Colonic mucosa (tissue), 4 donors: ENCODE data around the gene CARD10. TPM values are rescaled to one million over a fixed set of nuclear protein-coding genes. Genes with fewer than 3 reads are reported as not detected.
A peak's percentile ranks its signal among the peaks of the same experiment; 100 is the strongest.

Source experiments
- DNase-seq: peaks from one replicate; pipeline ENCODE4 v3.0.0-alpha.2; 2020
- H3K27ac ChIP-seq: fragments of 200-600 bp; one replicate; pipeline ENCODE4 v1.8.0; 2021
- H3K27me3 ChIP-seq: fragments of 200-600 bp; one replicate; pipeline ENCODE4 v1.8.0; 2021
- H3K36me3 ChIP-seq: fragments of 200-600 bp; one replicate; pipeline ENCODE4 v1.8.0; 2021
- H3K4me1 ChIP-seq: fragments of 200-600 bp; one replicate; pipeline ENCODE4 v1.8.0; 2021; ENCODE audit warnings: mild to moderate bottlenecking
- H3K4me3 ChIP-seq: fragments of 200-600 bp; one replicate; pipeline ENCODE4 v1.8.0; 2021
- H3K9ac ChIP-seq, 2 donors: one replicate each; pipeline ENCODE4 v1.7.0; 2013; ENCODE audit warnings: control low read depth in 2 of 2, low read depth in 2 of 2, low read length in 2 of 2
- H3K9me3 ChIP-seq: fragments of 200-600 bp; one replicate; pipeline ENCODE4 v1.8.0; 2021
- CTCF ChIP-seq: fragments of 200-600 bp; IDR thresholded peaks from one replicate; pipeline ENCODE4 v1.8.0; 2022; ENCODE audit warnings: antibody characterized with exemption, mild to moderate bottlenecking
- intact Hi-C: fragments of 100-400 bp; cut with DNase I; formaldehyde crosslinking; loops from one replicate; pipeline ENCODE4 v1.14.1; 2022
- total RNA-seq, 2 donors: library from RNA; stranded (reverse); fragmentation: NEBNext Ultra II Directional in 1 of 2; extraction: Animal tissue kit (Norgen Biotek cat#: 25700) in 1 of 2; gene quantifications; one replicate each; pipeline ENCODE4 v1.2.1, GENCODE V29; 2021
- donor health status: healthy.
- donor health status: DM: no; HTN: no; CAD: no.
- donor health status: DM: no; HTN: no; CAD: no.

The CARD10 gene
- total RNA-seq, 2 donors from 2014 or later, result 59.3 to 60.5 TPM

GRCh38 chr22:37561212-37562048, 42.2 kb upstream of the CARD10 start:
- H3K4me3 ChIP-seq, result peak overlapping the region; percentile 71
- no peaks in the 10 kb centered on the region for H3K27me3 ChIP-seq
- H3K9me3 ChIP-seq, result no peaks in the 10 kb centered on the region
- intact Hi-C loops, result no loop called here
- TF ChIP-seq CTCF, result peak; percentile 76
- peak overlapping the region; percentile 91 to 99 for H3K9ac ChIP-seq
- H3K27ac ChIP-seq, result peak overlapping the region; percentile 94
- H3K36me3 ChIP-seq, result peaks cover 3% of the 10 kb centered on the region
- H3K4me1 ChIP-seq, result peaks cover 27% of the 10 kb centered on the region
- peak; percentile 99 for DNase-seq

- peaks cover 22% of the 10 kb centered on the region for H3K4me1 ChIP-seq
- H3K27me3 ChIP-seq, result no peaks in the 10 kb centered on the region
- peak overlapping the region; percentile 91 to 99 for H3K9ac ChIP-seq
- no peak for DNase-seq
- intact Hi-C loops, result no loop called here
- no peaks in the 10 kb centered on the region for H3K36me3 ChIP-seq
- H3K9me3 ChIP-seq, result no peaks in the 10 kb centered on the region
- H3K27ac ChIP-seq, result peak overlapping the region; percentile 94
- H3K4me3 ChIP-seq, result peak overlapping the region; percentile 71
- no peak for TF ChIP-seq CTCF
These were observed 41.5 kb upstream of the CARD10 start for GRCh38 chr22:37560608-37561211.

GRCh38 chr22:37559901-37560607, 40.8 kb upstream of the CARD10 start, which contains the start of gene CDC42EP1:
CDC42EP1 (plus strand) TSS chr22:37560480; CDS start chr22:37566350, 5,870 bp downstream.
- no peak for TF ChIP-seq CTCF
- H3K36me3 ChIP-seq, result no peaks in the 10 kb centered on the region
- H3K4me1 ChIP-seq, result peaks cover 22% of the 10 kb centered on the region
- peak; percentile 84 for DNase-seq
- H3K9ac ChIP-seq, result peak within 1 kb of the TSS; percentile 91 to 99
- intact Hi-C loops, result no loop called here
- H3K4me3 ChIP-seq, result peak within 1 kb of the TSS; percentile 71
- H3K27ac ChIP-seq, result peak within 1 kb of the TSS; percentile 94
- H3K27me3 ChIP-seq, result no peaks in the 10 kb centered on the region
- no peaks in the 10 kb centered on the region for H3K9me3 ChIP-seq

- H3K9ac ChIP-seq, result peak overlapping the region; percentile 6 to 94
- no peaks in the 10 kb centered on the region for H3K36me3 ChIP-seq
- intact Hi-C loops, result no loop called here
- H3K4me3 ChIP-seq, result peak overlapping the region; percentile 31
- peaks cover 21% of the 10 kb centered on the region for H3K4me1 ChIP-seq
- no peak for DNase-seq
- no peak for TF ChIP-seq CTCF
- H3K27ac ChIP-seq, result peak overlapping the region; percentile 94
- H3K27me3 ChIP-seq, result no peaks in the 10 kb centered on the region
- H3K9me3 ChIP-seq, result no peaks in the 10 kb centered on the region
These were observed 40.3 kb upstream of the CARD10 start for GRCh38 chr22:37559521-37559900.

GRCh38 chr22:37558815-37559214, 39.6 kb upstream of the CARD10 start:
- Histone ChIP-seq H3K36me3 (no peaks in the 10 kb centered on the region), H3K4me3 (no peak overlapping the region), H3K9ac (no peak overlapping the region), H3K4me1 (peaks cover 14% of the 10 kb centered on the region), H3K27me3 (no peaks in the 10 kb centered on the region), H3K9me3 (no peaks in the 10 kb centered on the region), H3K27ac (no peak overlapping the region)
- intact Hi-C loops, result no loop called here
- no peak for TF ChIP-seq CTCF
- no peak for DNase-seq
